Hepatocyte (in vitro differentiated cells): ENCODE results near the gene D2HGDH. TPM values are rescaled to one million over a fixed set of nuclear protein-coding genes. Genes with fewer than 3 reads are reported as not detected.

Experiments used
- DNase-seq: peaks from one replicate; pipeline ENCODE4 v3.0.0-alpha.2; 2016; ENCODE audit warnings: low spot score
- H2AFZ ChIP-seq: fragments of 200-600 bp; sonication (generic); 2 replicates; pipeline ENCODE4 v1.6.0; 2016; ENCODE audit warnings: antibody characterized with exemption, mild to moderate bottlenecking
- H3K27ac ChIP-seq: fragments of 200-600 bp; sonication (generic); 2 replicates; pipeline ENCODE4 v1.5.1; 2016; ENCODE audit warnings: mild to moderate bottlenecking
- H3K27me3 ChIP-seq: fragments of 200-600 bp; sonication (generic); 2 replicates; pipeline ENCODE4 v1.6.1; 2016
- H3K36me3 ChIP-seq: fragments of 200-600 bp; sonication (generic); replicated peaks from 2 replicates; pipeline ENCODE4 v1.5.1; 2016; ENCODE audit warnings: low read depth; ENCODE audit not compliant: insufficient read depth
- H3K4me1 ChIP-seq: fragments of 200-600 bp; sonication (generic); 2 replicates; pipeline ENCODE4 v1.5.1; 2016; ENCODE audit warnings: mild to moderate bottlenecking, moderate library complexity; ENCODE audit not compliant: insufficient read depth
- H3K4me2 ChIP-seq: fragments of 200-600 bp; sonication (generic); 2 replicates; pipeline ENCODE4 v1.6.0; 2016
- H3K4me3 ChIP-seq: fragments of 200-600 bp; sonication (generic); 2 replicates; pipeline ENCODE4 v1.5.1; 2016; ENCODE audit warnings: mild to moderate bottlenecking
- H3K79me2 ChIP-seq: fragments of 200-600 bp; sonication (generic); 2 replicates; pipeline ENCODE4 v1.6.0; 2017; ENCODE audit warnings: mild to moderate bottlenecking
- H3K9me2 ChIP-seq: fragments of 200-600 bp; sonication (generic); replicated peaks from 2 replicates; pipeline ENCODE4 v1.6.0; 2017; ENCODE audit warnings: mild to moderate bottlenecking; ENCODE audit not compliant: insufficient read depth
- H3K9me3 ChIP-seq: fragments of 200-600 bp; sonication (generic); 2 replicates; pipeline ENCODE4 v1.5.1; 2016; ENCODE audit warnings: low read depth, mild to moderate bottlenecking
- H4K20me1 ChIP-seq: fragments of 200-600 bp; sonication (generic); 2 replicates; pipeline ENCODE4 v1.6.0; 2016; ENCODE audit warnings: mild to moderate bottlenecking; ENCODE audit not compliant: insufficient read depth, poor library complexity, severe bottlenecking
- EZH2 ChIP-seq: fragments of 200-600 bp; sonication (generic); IDR thresholded peaks from 2 replicates; pipeline ENCODE4 v1.6.1; 2016; ENCODE audit warnings: antibody characterized with exemption, mild to moderate bottlenecking, borderline replicate concordance
- EZH2phosphoT487 ChIP-seq: fragments of 200-600 bp; sonication (generic); IDR thresholded peaks from one replicate; pipeline ENCODE4 v1.6.1; 2018; ENCODE audit warnings: antibody characterized with exemption, mild to moderate bottlenecking, low read depth, moderate library complexity; ENCODE audit not compliant: unreplicated experiment, severe bottlenecking
- WGBS: methylation state at CpG from one replicate; pipeline ENCODE4 v1.1.6; 2016; ENCODE audit warnings: low lambda C conversion rate; ENCODE audit errors: missing lambda C conversion rate; 5-methylcytosine and 5-hydroxymethylcytosine counted together
- polyA plus RNA-seq: library from polyadenylated mRNA; unstranded; fragments of >200 nt; fragmentation: Nextera tagmentation; extraction: Ambion mirVana; gene quantifications from 2 replicates; pipeline ENCODE4 v1.2.1, GENCODE V29; 2016
- total RNA-seq: library from RNA; depleted of rRNA; stranded (reverse); fragments of >200 nt; gene quantifications from 2 replicates; pipeline ENCODE4 v1.2.3, GENCODE V29; 2014
- TF ChIP-seq, protein P1 (sequence below): fragments of 200-600 bp; sonication (generic); IDR thresholded peaks from 2 replicates; pipeline ENCODE4 v1.5.1; 2016; ENCODE audit warnings: antibody characterized with exemption, mild to moderate bottlenecking; ENCODE audit not compliant: poor library complexity

D2HGDH gene
- total and polyA plus RNA-seq, 2 experiments from 2014 or later: 12.9 to 41.2 TPM

- Histone ChIP-seq H3K9me2 (no peaks in the 10 kb centered on the region), H3K4me1 (no peaks in the 10 kb centered on the region), H2AFZ (no peak overlapping the region), H4K20me1 (no peaks in the 10 kb centered on the region), H3K27me3 (no peaks in the 10 kb centered on the region), H3K36me3 (no peaks in the 10 kb centered on the region), H3K79me2 (no peaks in the 10 kb centered on the region), H3K27ac (no peak overlapping the region), H3K9me3 (no peaks in the 10 kb centered on the region), H3K4me3 (no peak overlapping the region), H3K4me2 (no peak overlapping the region)
- TF ChIP-seq EZH2phosphoT487: no peak
- TF ChIP-seq, protein P1, sequence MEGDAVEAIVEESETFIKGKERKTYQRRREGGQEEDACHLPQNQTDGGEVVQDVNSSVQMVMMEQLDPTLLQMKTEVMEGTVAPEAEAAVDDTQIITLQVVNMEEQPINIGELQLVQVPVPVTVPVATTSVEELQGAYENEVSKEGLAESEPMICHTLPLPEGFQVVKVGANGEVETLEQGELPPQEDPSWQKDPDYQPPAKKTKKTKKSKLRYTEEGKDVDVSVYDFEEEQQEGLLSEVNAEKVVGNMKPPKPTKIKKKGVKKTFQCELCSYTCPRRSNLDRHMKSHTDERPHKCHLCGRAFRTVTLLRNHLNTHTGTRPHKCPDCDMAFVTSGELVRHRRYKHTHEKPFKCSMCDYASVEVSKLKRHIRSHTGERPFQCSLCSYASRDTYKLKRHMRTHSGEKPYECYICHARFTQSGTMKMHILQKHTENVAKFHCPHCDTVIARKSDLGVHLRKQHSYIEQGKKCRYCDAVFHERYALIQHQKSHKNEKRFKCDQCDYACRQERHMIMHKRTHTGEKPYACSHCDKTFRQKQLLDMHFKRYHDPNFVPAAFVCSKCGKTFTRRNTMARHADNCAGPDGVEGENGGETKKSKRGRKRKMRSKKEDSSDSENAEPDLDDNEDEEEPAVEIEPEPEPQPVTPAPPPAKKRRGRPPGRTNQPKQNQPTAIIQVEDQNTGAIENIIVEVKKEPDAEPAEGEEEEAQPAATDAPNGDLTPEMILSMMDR: no peak
- TF ChIP-seq EZH2: no peak
- no peak for DNase-seq
- 96% methylated on average over 16 of the region's 16 CpGs for WGBS
Measured at GRCh38 chr2:241726459-241726858, 8.0 kb upstream of the D2HGDH start.

- no peaks in the 10 kb centered on the region for H3K9me3 ChIP-seq
- H2AFZ ChIP-seq: no peak overlapping the region
- DNase-seq: no peak
- H4K20me1 ChIP-seq: no peaks in the 10 kb centered on the region
- H3K27me3 ChIP-seq: no peaks in the 10 kb centered on the region
- TF ChIP-seq EZH2phosphoT487 (no peak), EZH2 (no peak)
- TF ChIP-seq, protein P1: no peak
- H3K79me2 ChIP-seq: no peaks in the 10 kb centered on the region
- WGBS: 96% methylated on average over 8 of the region's 8 CpGs
- no peak overlapping the region for H3K27ac ChIP-seq
- no peaks in the 10 kb centered on the region for H3K36me3 ChIP-seq
- H3K9me2 ChIP-seq: no peaks in the 10 kb centered on the region
- H3K4me2 ChIP-seq: no peak overlapping the region
- no peak overlapping the region for H3K4me3 ChIP-seq
- H3K4me1 ChIP-seq: no peaks in the 10 kb centered on the region
Measured at GRCh38 chr2:241728000-241728399, 6.4 kb upstream of the D2HGDH start.

- no peak overlapping the region for H2AFZ ChIP-seq
- no peak overlapping the region for H3K4me2 ChIP-seq
- no peaks in the 10 kb centered on the region for H3K4me1 ChIP-seq
- WGBS: 97% methylated on average over 19 of the region's 19 CpGs
- H3K79me2 ChIP-seq: no peaks in the 10 kb centered on the region
- H3K9me2 ChIP-seq: no peaks in the 10 kb centered on the region
- no peaks in the 10 kb centered on the region for H3K27me3 ChIP-seq
- H4K20me1 ChIP-seq: no peaks in the 10 kb centered on the region
- H3K4me3 ChIP-seq: no peak overlapping the region
- H3K9me3 ChIP-seq: no peaks in the 10 kb centered on the region
- no peak overlapping the region for H3K27ac ChIP-seq
- H3K36me3 ChIP-seq: no peaks in the 10 kb centered on the region
- DNase-seq: no peak
- no peak for TF ChIP-seq EZH2phosphoT487
- TF ChIP-seq EZH2: no peak
- TF ChIP-seq, protein P1: no peak
Measured at GRCh38 chr2:241728627-241729026, 5.8 kb upstream of the D2HGDH start.

- Histone ChIP-seq H3K9me3 (no peaks in the 10 kb centered on the region), H3K4me2 (no peak overlapping the region), H3K27me3 (no peaks in the 10 kb centered on the region), H3K4me1 (no peaks in the 10 kb centered on the region), H3K4me3 (no peak overlapping the region), H2AFZ (no peak overlapping the region), H3K9me2 (no peaks in the 10 kb centered on the region), H3K79me2 (no peaks in the 10 kb centered on the region), H3K27ac (no peak overlapping the region), H4K20me1 (no peaks in the 10 kb centered on the region), H3K36me3 (no peaks in the 10 kb centered on the region)
- no peak for DNase-seq
- TF ChIP-seq EZH2phosphoT487 (no peak), EZH2 (no peak)
- TF ChIP-seq, protein P1: no peak
- WGBS: 94% methylated on average over 6 of the region's 6 CpGs
Measured at GRCh38 chr2:241729868-241730267, 4.6 kb upstream of the D2HGDH start.
